Activated CD4-positive, alpha-beta T cell treated with anti-CD3 and anti-CD28 coated beads, Interleukin-10, Interleukin-2, amounts not matched to agents 100 ng/mL and 50 ng/mL, durations not matched to agents 16 hours and 8 hours (primary cell): ENCODE results near the gene TRAF4.
"Not testable (repeated sequence)": the region's sequence is repeated elsewhere in the genome, so short reads cannot be mapped to it uniquely, and the experiment has no call there.

Experiments
- DNase-seq: peaks from one replicate; pipeline ENCODE4 v3.0.0-alpha.2; 2020

Gene TRAF4

DNA sequence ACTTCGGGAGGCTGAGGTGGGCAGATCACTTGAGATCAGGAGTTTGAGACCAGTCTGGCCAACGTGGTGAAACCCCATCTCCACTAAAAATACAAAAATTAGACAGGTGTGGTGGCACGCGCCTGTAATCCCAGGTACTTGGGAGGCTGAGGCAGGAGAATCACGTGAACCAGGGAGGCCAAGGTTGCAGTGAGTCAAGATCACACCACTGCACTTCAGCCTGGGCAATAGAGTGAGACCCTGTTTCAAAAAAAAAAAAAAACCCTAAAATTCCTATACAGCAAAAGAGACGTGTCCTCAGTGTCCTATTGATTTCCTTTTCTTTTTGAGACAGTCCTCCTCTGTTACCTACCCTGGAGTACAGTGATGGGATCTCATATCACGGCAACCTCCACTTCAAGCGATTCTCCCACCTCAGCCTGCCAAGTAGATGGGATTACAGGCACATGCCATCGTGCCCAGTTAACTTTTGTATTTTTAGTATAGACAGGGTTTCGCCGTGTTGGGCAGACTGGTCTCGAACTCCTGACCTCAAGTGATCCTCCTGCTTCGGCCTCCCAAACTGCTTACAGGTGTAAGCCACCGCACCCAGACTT, 51.1 kb downstream of the TRAF4 start:
- DNase-seq = not testable (repeated sequence)

DNA sequence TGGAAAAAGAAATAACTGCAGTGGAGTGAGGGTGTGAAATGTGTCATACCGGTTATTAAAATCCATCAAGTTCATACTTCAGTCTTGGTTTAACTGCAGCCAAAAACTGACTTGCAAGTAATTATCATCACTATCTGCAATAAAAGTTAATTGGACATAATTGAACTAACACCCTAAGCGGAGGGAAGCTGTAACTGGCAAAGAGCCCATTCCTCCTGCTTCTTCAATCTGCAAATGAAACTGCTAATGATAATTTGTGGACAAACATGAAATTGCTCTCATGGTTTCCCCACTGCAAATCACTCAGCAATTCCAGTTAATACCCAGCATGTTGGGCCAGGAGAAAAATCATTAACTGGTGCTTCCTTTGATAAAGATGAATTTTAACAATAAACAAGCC, 52.3 kb downstream of the TRAF4 start:
- DNase-seq = no peak
